PC-3 (cell line): ENCODE results near the gene VN1R5. TPM values are rescaled to one million over a fixed set of nuclear protein-coding genes. Genes with fewer than 3 reads are reported as not detected.

ENCODE experiments used
- ATAC-seq: fragments of 200-7000 bp; cut with Tn5 transposase; 2 replicates; pipeline ENCODE4 v1.9.1; 2020; ENCODE audit warnings: mild to moderate bottlenecking, moderate library complexity
- BruUV-seq: library from RNA; stranded (reverse); fragments of 400-500 nt; replicated peaks from 2 replicates; lab custom pipeline; 2021; lab: Mats Ljungman, UMichigan
- CTCF ChIA-PET: fragments of 300-600 bp; sonication (Branson Sonifier 250); formaldehyde crosslinking; loops from one replicate; lab custom pipeline; 2022; ENCODE audit warnings: antibody characterized with exemption; lab: Charles Lee
- POLR2A ChIA-PET: fragments of 300-600 bp; sonication (Branson Sonifier 250); formaldehyde crosslinking; loops from one replicate; lab custom pipeline; 2022; ENCODE audit warnings: antibody characterized with exemption; ENCODE audit not compliant: unreplicated experiment; lab: Charles Lee
- DNase-seq: peaks from one replicate; pipeline ENCODE4 v3.0.0-alpha.2; 2015
- H2AFZ ChIP-seq: fragments of 300-600 bp; sonication (generic); 2 replicates; pipeline ENCODE4 v1.6.0; 2016; ENCODE audit warnings: antibody characterized with exemption, low read length
- H3F3A ChIP-seq: fragments of 300-600 bp; sonication (generic); one replicate; pipeline ENCODE4 v1.6.0; 2017; ENCODE audit warnings: antibody characterized with exemption, low read length, control low read depth, mild to moderate bottlenecking; ENCODE audit not compliant: unreplicated experiment
- H3K27ac ChIP-seq: fragments of 300-600 bp; sonication (generic); 2 replicates; pipeline ENCODE4 v1.5.1; 2016; ENCODE audit warnings: mild to moderate bottlenecking, low read length
- H3K27me3 ChIP-seq: fragments of 300-600 bp; sonication (generic); 2 replicates; pipeline ENCODE4 v1.6.1; 2016; ENCODE audit warnings: low read length, mixed read lengths
- H3K36me3 ChIP-seq: fragments of 300-600 bp; sonication (generic); 2 replicates; pipeline ENCODE4 v1.6.1; 2016; ENCODE audit warnings: low read depth, mixed run types, low read length, mixed read lengths
- H3K4me1 ChIP-seq: fragments of 300-600 bp; sonication (generic); 2 replicates; pipeline ENCODE4 v1.5.1; 2016; ENCODE audit warnings: low read length; ENCODE audit not compliant: insufficient read depth
- H3K4me2 ChIP-seq: fragments of 300-600 bp; sonication (generic); 2 replicates; pipeline ENCODE4 v1.6.0; 2016; ENCODE audit warnings: low read length
- H3K4me3 ChIP-seq: fragments of 300-600 bp; sonication (generic); 2 replicates; pipeline ENCODE4 v1.5.1; 2016; ENCODE audit warnings: mild to moderate bottlenecking, low read length, mixed read lengths
- H3K79me2 ChIP-seq: fragments of 300-600 bp; sonication (generic); 2 replicates; pipeline ENCODE4 v1.6.1; 2017; ENCODE audit warnings: low read length, mixed read lengths
- H3K9ac ChIP-seq: fragments of 300-600 bp; sonication (generic); 2 replicates; pipeline ENCODE4 v1.6.0; 2016; ENCODE audit warnings: mild to moderate bottlenecking, low read length
- H3K9me2 ChIP-seq: fragments of 300-600 bp; sonication (generic); replicated peaks from 2 replicates; pipeline ENCODE4 v1.6.1; 2016; ENCODE audit warnings: mixed run types, low read length, mixed read lengths
- H3K9me3 ChIP-seq: fragments of 300-600 bp; sonication (generic); 2 replicates; pipeline ENCODE4 v1.6.1; 2016; ENCODE audit warnings: low read length, mixed read lengths
- H4K20me1 ChIP-seq: fragments of 300-600 bp; sonication (generic); 2 replicates; pipeline ENCODE4 v1.6.1; 2016; ENCODE audit warnings: low read length, mixed read lengths
- CTCF ChIP-seq: fragments of 300-600 bp; sonication (generic); conservative IDR thresholded peaks from 2 replicates; pipeline ENCODE4 v1.5.1; 2017; ENCODE audit warnings: antibody characterized with exemption, low read depth, mild to moderate bottlenecking, low read length
- EZH2 ChIP-seq: fragments of 300-600 bp; sonication (generic); IDR thresholded peaks from one replicate; pipeline ENCODE4 v1.6.1; 2017; ENCODE audit warnings: antibody characterized with exemption, mild to moderate bottlenecking, low read length; ENCODE audit not compliant: unreplicated experiment
- EZH2phosphoT487 ChIP-seq: fragments of 300-600 bp; sonication (generic); IDR thresholded peaks from 2 replicates; pipeline ENCODE4 v1.6.1; 2018; ENCODE audit warnings: mild to moderate bottlenecking, antibody characterized with exemption, low read length, borderline replicate concordance
- intact Hi-C: fragments of 100-400 bp; cut with micrococcal nuclease; formaldehyde crosslinking; loops from 2 replicates; pipeline ENCODE4 v1.9.0; 2023
- total RNA-seq: library from RNA; depleted of rRNA; stranded (reverse); fragments of >200 nt; gene quantifications from 2 replicates; pipeline ENCODE4 v1.2.3, GENCODE V29; 2014

Gene VN1R5
- total RNA-seq, 1 experiment from 2014 or later = not detected

- Histone ChIP-seq H3K4me3 (no peak overlapping the region), H3K27ac (no peak overlapping the region), H3K9ac (no peak overlapping the region), H3K36me3 (no peaks in the 10 kb centered on the region), H3K9me3 (no peaks in the 10 kb centered on the region), H3K27me3 (no peaks in the 10 kb centered on the region), H4K20me1 (no peaks in the 10 kb centered on the region), H3F3A (no peaks in the 10 kb centered on the region), H2AFZ (no peak overlapping the region), H3K4me1 (no peaks in the 10 kb centered on the region), H3K9me2 (no peaks in the 10 kb centered on the region), H3K4me2 (no peak overlapping the region), H3K79me2 (no peaks in the 10 kb centered on the region)
- POLR2A ChIA-PET = no interaction called here
- BruUV-seq = no TSS peak
- ATAC-seq = no peak
- intact Hi-C loops = no loop called here
- CTCF ChIA-PET = no interaction called here
- no peak for DNase-seq
- no peak for TF ChIP-seq CTCF
Observed at GRCh38 chr1:247290576-247290975, 34.7 kb downstream of the VN1R5 start.

DNA sequence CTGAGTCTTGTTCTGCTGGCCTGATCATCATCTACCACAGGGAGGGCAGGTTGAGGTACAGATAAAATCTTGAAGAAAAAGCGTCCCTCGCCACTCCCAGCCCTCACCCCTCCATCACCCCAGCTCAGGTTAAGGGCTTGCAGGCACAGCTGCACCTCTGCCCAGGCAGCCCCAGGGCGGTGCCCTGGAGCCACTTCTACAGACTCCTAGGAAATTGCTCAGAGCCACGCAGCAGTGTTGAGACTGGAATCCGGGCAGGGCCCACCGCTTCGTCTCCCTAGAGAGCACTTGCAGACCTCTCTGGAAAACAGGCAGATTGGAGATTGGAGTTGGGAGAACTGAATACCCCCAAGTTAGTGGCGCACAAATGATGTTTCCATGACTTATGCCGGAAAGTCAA, 35.3 kb downstream of the VN1R5 start:
- BruUV-seq = no TSS peak
- no peak for TF ChIP-seq EZH2
- no peak for TF ChIP-seq CTCF
- no peak for TF ChIP-seq EZH2phosphoT487
- H3K4me1 ChIP-seq = no peaks in the 10 kb centered on the region
- H3F3A ChIP-seq = no peaks in the 10 kb centered on the region
- H3K4me3 ChIP-seq = no peak overlapping the region
- intact Hi-C loops = no loop called here
- ATAC-seq (no peak), DNase-seq (no peak)
- H2AFZ ChIP-seq = no peak overlapping the region
- no peak overlapping the region for H3K9ac ChIP-seq
- ChIA-PET POLR2A (no interaction called here), CTCF (no interaction called here)
- H3K27me3 ChIP-seq = no peaks in the 10 kb centered on the region
- H3K4me2 ChIP-seq = no peak overlapping the region
- no peaks in the 10 kb centered on the region for H4K20me1 ChIP-seq
- no peaks in the 10 kb centered on the region for H3K9me2 ChIP-seq
- H3K9me3 ChIP-seq = no peaks in the 10 kb centered on the region
- no peaks in the 10 kb centered on the region for H3K79me2 ChIP-seq
- H3K27ac ChIP-seq = no peak overlapping the region
- H3K36me3 ChIP-seq = no peaks in the 10 kb centered on the region

GRCh38 chr1:247291833-247292561, 36.1 kb downstream of the VN1R5 start:
- Histone ChIP-seq H3K4me3 (no peak overlapping the region), H3K9ac (no peak overlapping the region), H3K9me2 (no peaks in the 10 kb centered on the region), H3F3A (no peaks in the 10 kb centered on the region), H3K79me2 (no peaks in the 10 kb centered on the region), H3K9me3 (no peaks in the 10 kb centered on the region), H3K27me3 (no peaks in the 10 kb centered on the region), H3K4me2 (no peak overlapping the region), H2AFZ (no peak overlapping the region), H3K27ac (no peak overlapping the region), H4K20me1 (no peaks in the 10 kb centered on the region), H3K4me1 (no peaks in the 10 kb centered on the region), H3K36me3 (no peaks in the 10 kb centered on the region)
- DNase-seq = no peak
- intact Hi-C loops = no loop called here
- ChIA-PET CTCF (no interaction called here), POLR2A (no interaction called here)
- ATAC-seq = no peak
- TF ChIP-seq CTCF (no peak), EZH2 (no peak), EZH2phosphoT487 (no peak)
- no TSS peak for BruUV-seq
